HepG2 (cell line): Measurements from ENCODE around the gene SYTL2. TPM values are rescaled to one million over a fixed set of nuclear protein-coding genes. Genes with fewer than 3 reads are reported as not detected.

Source experiments
- ATAC-seq: fragments of 200-7000 bp; cut with Tn5 transposase; 3 replicates; pipeline ENCODE4 v1.9.1; 2020; ENCODE audit warnings: mild to moderate bottlenecking, moderate library complexity
- BruUV-seq: library from RNA; stranded (reverse); fragments of 400-500 nt; replicated peaks from 2 replicates; lab custom pipeline; 2021; lab: Mats Ljungman, UMichigan
- CTCF ChIA-PET: fragments of 300-600 bp; formaldehyde crosslinking; extraction: SDS; loops from one replicate; lab custom pipeline; 2021; ENCODE audit warnings: low total read pairs, inconsistent platforms, low intra/inter-chr PET ratio; lab: Yijun Ruan, JAX
- POLR2A ChIA-PET: fragments of 350-600 bp; sonication (Branson Sonifier 250); formaldehyde crosslinking; loops from one replicate; lab custom pipeline; 2020; ENCODE audit warnings: antibody characterized with exemption, inconsistent platforms; lab: Yijun Ruan, JAX
- DNase-seq: peaks from one replicate; pipeline ENCODE4 v3.0.0-alpha.2; 2015; ENCODE audit warnings: low spot score
- FAIRE-seq: peaks from 3 replicates; lab custom pipeline; 2011; peaks lifted over from hg19 to GRCh38; lab: Jason Lieb, UNC
- H2AFZ ChIP-seq: one replicate; pipeline ENCODE4 v1.6.1; 2011; ENCODE audit warnings: low read length, inconsistent platforms
- H3K27ac ChIP-seq: fragments of 300-600 bp; 3 replicates; pipeline ENCODE4 v1.8.0; 2011; ENCODE audit warnings: mixed run types, mild to moderate bottlenecking, mixed read lengths, low read length, inconsistent platforms; ENCODE audit not compliant: insufficient read depth; ENCODE audit errors: extremely low read length
- H3K27me3 ChIP-seq, 2 experiments: fragments of 200-600 bp in 1 of 2; 2 replicates in 1 of 2; 3 replicates in 1 of 2; pipeline versions ENCODE4 v1.6.0 to v1.8.0; 2011; ENCODE audit warnings: low read length in 2 of 2, mild to moderate bottlenecking in 2 of 2, moderate library complexity in 2 of 2, inconsistent platforms in 1 of 2; ENCODE audit not compliant: insufficient read depth in 2 of 2, control insufficient read depth in 1 of 2
- H3K36me3 ChIP-seq, 2 experiments: fragments of 200-600 bp in 1 of 2; replicated peaks in 1 of 2; 2 replicates in 1 of 2; 3 replicates in 1 of 2; pipeline versions ENCODE4 v1.5.1 to v1.8.0; 2011; ENCODE audit warnings: low read length in 2 of 2, inconsistent platforms in 1 of 2; ENCODE audit not compliant: insufficient read depth in 2 of 2, control insufficient read depth in 1 of 2
- H3K4me1 ChIP-seq: 2 replicates; pipeline ENCODE4 v1.5.1; 2012; ENCODE audit warnings: low read length, inconsistent platforms; ENCODE audit not compliant: insufficient read depth
- H3K4me2 ChIP-seq: 2 replicates; pipeline ENCODE4 v1.6.0; 2011; ENCODE audit warnings: low read depth, low read length, inconsistent platforms
- H3K4me3 ChIP-seq, 3 experiments: fragments of 200-600 bp in 1 of 3; sonication (generic), shearing (Covaris generic) in 1 of 3; replicated peaks in 1 of 3; 2 replicates each; pipeline ENCODE4 v1.5.1; 2011 to 2016; ENCODE audit warnings: low read length in 3 of 3, inconsistent platforms in 2 of 3, low read depth in 2 of 3, mild to moderate bottlenecking in 2 of 3, control low read depth in 1 of 3, mixed read lengths in 1 of 3; ENCODE audit not compliant: insufficient read depth in 1 of 3
- H3K79me2 ChIP-seq: one replicate; pipeline ENCODE4 v1.6.1; 2011; ENCODE audit warnings: low read length, inconsistent platforms; ENCODE audit not compliant: insufficient read depth
- H3K9ac ChIP-seq: 2 replicates; pipeline ENCODE4 v1.6.0; 2011; ENCODE audit warnings: mild to moderate bottlenecking, low read depth, low read length, inconsistent platforms; ENCODE audit not compliant: insufficient read depth
- H3K9me3 ChIP-seq: 2 replicates; pipeline ENCODE4 v1.5.1; 2012; ENCODE audit warnings: mild to moderate bottlenecking, low read length
- H4K20me1 ChIP-seq: 2 replicates; pipeline ENCODE4 v1.6.0; 2011; ENCODE audit warnings: inconsistent platforms, mild to moderate bottlenecking, low read length, moderate library complexity; ENCODE audit not compliant: insufficient read depth
- EHMT2 ChIP-seq: fragments of 200-600 bp; sonication (generic); IDR thresholded peaks from 2 replicates; pipeline ENCODE4 v1.7.0; 2017; ENCODE audit warnings: antibody characterized with exemption, low read depth, low read length, borderline replicate concordance
- HOXA9 ChIP-seq: sonication (generic); formaldehyde crosslinking; IDR thresholded peaks from 2 replicates; pipeline ENCODE4 v1.8.1; 2022; ENCODE audit warnings: missing genetic modification reagents, mild to moderate bottlenecking, moderate library complexity, borderline replicate concordance
- MYNN ChIP-seq: sonication (generic); formaldehyde crosslinking; IDR thresholded peaks from 2 replicates; pipeline ENCODE4 v1.4.0; 2020; ENCODE audit warnings: mild to moderate bottlenecking, low read depth, missing genetic modification reagents
- NR2C2 ChIP-seq: sonication (generic); formaldehyde crosslinking; IDR thresholded peaks from 2 replicates; pipeline ENCODE4 v1.4.0; 2020; ENCODE audit warnings: missing genetic modification reagents, mild to moderate bottlenecking, moderate library complexity, borderline replicate concordance
- PCBP1 ChIP-seq: fragments of 200-400 bp; formaldehyde crosslinking; IDR thresholded peaks from 2 replicates; pipeline ENCODE4 v1.6.1; 2017; ENCODE audit warnings: mild to moderate bottlenecking, low read depth, low read length, borderline replicate concordance
- RNF2 ChIP-seq: fragments of 450-650 bp; conservative IDR thresholded peaks from 2 replicates; pipeline ENCODE4 v1.6.1; 2016; ENCODE audit warnings: low read depth
- SYNCRIP ChIP-seq: fragments of 200-400 bp; formaldehyde crosslinking; IDR thresholded peaks from 2 replicates; pipeline ENCODE4 v1.6.1; 2018; ENCODE audit warnings: mild to moderate bottlenecking, low read depth, low read length; ENCODE audit not compliant: insufficient read depth
- TAF1 ChIP-seq: sonication (generic); formaldehyde crosslinking; IDR thresholded peaks from 2 replicates; pipeline ENCODE4 v1.4.0; 2020; ENCODE audit warnings: missing genetic modification reagents
- ZNF138 ChIP-seq: sonication (generic); formaldehyde crosslinking; IDR thresholded peaks from 2 replicates; pipeline ENCODE4 v1.5.0; 2020; ENCODE audit warnings: mild to moderate bottlenecking, low read depth, missing genetic modification reagents
- ZNF160 ChIP-seq: sonication (generic); formaldehyde crosslinking; IDR thresholded peaks from 2 replicates; pipeline ENCODE4 v1.8.0; 2022; ENCODE audit warnings: mild to moderate bottlenecking, inconsistent platforms, missing genetic modification reagents
- ZNF496 ChIP-seq: sonication (generic); formaldehyde crosslinking; IDR thresholded peaks from 2 replicates; pipeline ENCODE4 v1.8.1; 2023; ENCODE audit warnings: mild to moderate bottlenecking, moderate library complexity, missing genetic modification reagents; ENCODE audit not compliant: insufficient replicate concordance
- ZNF644 ChIP-seq: IDR thresholded peaks from 2 replicates; pipeline ENCODE4 v1.6.1; 2016; ENCODE audit warnings: low read depth
- ZNF75D ChIP-seq: sonication (generic); formaldehyde crosslinking; IDR thresholded peaks from 2 replicates; pipeline ENCODE4 v1.8.1; 2023; ENCODE audit warnings: missing genetic modification reagents, mild to moderate bottlenecking, borderline replicate concordance
- ZNF839 ChIP-seq: sonication (generic); formaldehyde crosslinking; IDR thresholded peaks from 2 replicates; pipeline ENCODE4 v1.4.0; 2020; ENCODE audit warnings: missing genetic modification reagents, mild to moderate bottlenecking, borderline replicate concordance
- WGBS: methylation state at CpG from one replicate; pipeline ENCODE4 v1.1.6; 2017; ENCODE audit warnings: low lambda C conversion rate; 5-methylcytosine and 5-hydroxymethylcytosine counted together
- in situ Hi-C: cut with HindIII; loops from 2 replicates; pipeline ENCODE4 v1.10.0; 2017; ENCODE audit warnings: low pct_unique_long_range_greater_than_20kb; ENCODE audit not compliant: extremely low pct_ligation_motif_present
- intact Hi-C: fragments of 100-400 bp; cut with micrococcal nuclease; formaldehyde crosslinking; loops from one replicate; pipeline ENCODE4 v1.10.0; 2022; ENCODE audit not compliant: unreplicated experiment
- polyA plus RNA-seq, 8 experiments: library from polyadenylated mRNA; depleted of rRNA in 3 of 8; stranded (reverse) in 7 of 8; unstranded in 1 of 8; fragments of >200 nt; fragmentation: Illumina TruSeq in 4 of 8; extraction: Trizol in 4 of 8; gene quantifications; 2 replicates each; pipeline versions ENCODE4 v1.2.1 to v1.2.3, GENCODE V29; 2011 to 2016; ENCODE audit warnings: low read depth in 4 of 8, missing spikeins in 1 of 8, mixed read lengths in 1 of 8; ENCODE audit not compliant: insufficient read depth in 1 of 8
- total RNA-seq, 5 experiments: library from RNA; depleted of rRNA; stranded (reverse); fragments of >200 nt; fragmentation: Illumina TruSeq; extraction: Trizol; gene quantifications; 2 replicates each; pipeline ENCODE4 v1.2.3, GENCODE V29; 2016; ENCODE audit warnings: low read depth in 1 of 5
- TF ChIP-seq, protein P1 (sequence below): sonication (generic); formaldehyde crosslinking; IDR thresholded peaks from 2 replicates; pipeline ENCODE4 v1.5.0; 2020; ENCODE audit warnings: mild to moderate bottlenecking, missing genetic modification reagents
- TF ChIP-seq, protein P2 (sequence below): sonication (generic); formaldehyde crosslinking; IDR thresholded peaks from 2 replicates; pipeline ENCODE4 v1.4.0; 2020; ENCODE audit warnings: mild to moderate bottlenecking, low read depth, missing genetic modification reagents
- TF ChIP-seq, protein P3 (sequence below), 2 experiments: fragments of 450-650 bp in 1 of 2; sonication (generic) in 1 of 2; formaldehyde crosslinking; IDR thresholded peaks; 2 replicates each; pipeline versions ENCODE4 v1.5.0 to v1.8.0; 2020 to 2022; ENCODE audit warnings: mild to moderate bottlenecking in 1 of 2, missing genetic modification reagents in 1 of 2

Gene SYTL2
- total and polyA plus RNA-seq, 2 of the 13 experiments (the other 11 are each of a cell fraction or from before 2014, with no cell fraction given): 0.77 to 0.90 TPM

DNA sequence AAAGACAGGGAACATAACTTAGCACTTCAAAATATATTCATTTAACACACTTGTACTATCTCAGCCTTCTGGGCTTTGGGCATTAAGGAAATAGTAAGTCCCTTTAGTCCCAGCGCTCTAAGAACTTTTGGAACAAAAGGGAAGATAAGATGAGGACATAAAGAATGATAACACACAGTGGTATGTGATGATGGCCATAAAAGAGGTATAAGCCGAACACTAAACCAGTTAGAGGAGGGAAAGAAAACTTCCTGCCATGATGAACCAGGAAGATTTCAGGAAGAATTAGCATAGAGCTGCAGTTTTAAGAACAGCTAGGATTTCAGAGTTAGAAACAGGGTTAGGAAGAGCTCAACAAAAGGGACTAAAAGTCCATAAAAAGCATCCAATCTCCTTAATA is 11.8 kb downstream of the SYTL2 start:
- CTCF ChIA-PET: no interaction called here
- BruUV-seq: no TSS peak

DNA sequence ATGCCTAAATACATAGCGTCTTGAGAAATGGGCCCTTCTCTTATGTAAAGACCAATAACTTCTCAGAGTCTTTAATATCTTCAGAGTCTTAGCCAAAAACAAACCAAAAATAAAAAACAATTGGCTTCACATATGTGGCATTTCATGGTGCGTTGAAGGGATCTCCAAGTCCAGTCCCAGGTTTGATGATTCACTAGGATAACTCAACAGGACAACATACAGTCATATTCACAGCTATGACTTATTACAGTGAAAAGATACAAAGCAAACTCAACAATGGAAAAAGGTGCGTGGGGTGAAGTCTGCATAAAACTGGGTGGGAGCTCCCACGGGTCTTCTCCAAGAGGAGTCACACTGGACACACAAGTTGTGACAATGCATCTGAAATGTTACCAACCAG is 12.6 kb downstream of the SYTL2 start:
- Histone ChIP-seq H3K9ac (no peak overlapping the region), H3K36me3 (no peaks in the 10 kb centered on the region), H4K20me1 (no peaks in the 10 kb centered on the region), H3K4me2 (no peak overlapping the region), H2AFZ (no peak overlapping the region), H3K27ac (no peak overlapping the region), H3K4me3 (no peak overlapping the region), H3K4me1 (no peaks in the 10 kb centered on the region), H3K9me3 (no peaks in the 10 kb centered on the region), H3K27me3 (0 out of 5 replicates have a peak, but pooled peaks cover 0 to 3% of the 10 kb centered on the region in 2 experiments), H3K79me2 (no peaks in the 10 kb centered on the region)
- ATAC-seq (no peak), FAIRE-seq (no peak), DNase-seq (no peak)
- WGBS: 74% methylated on average over 4 of the region's 4 CpGs
- BruUV-seq: no TSS peak
- POLR2A ChIA-PET: no interaction called here
- CTCF ChIA-PET: no interaction called here
- intact Hi-C loops: no loop called here
- in situ Hi-C loops: no loop called here
- TF ChIP-seq, protein P1, sequence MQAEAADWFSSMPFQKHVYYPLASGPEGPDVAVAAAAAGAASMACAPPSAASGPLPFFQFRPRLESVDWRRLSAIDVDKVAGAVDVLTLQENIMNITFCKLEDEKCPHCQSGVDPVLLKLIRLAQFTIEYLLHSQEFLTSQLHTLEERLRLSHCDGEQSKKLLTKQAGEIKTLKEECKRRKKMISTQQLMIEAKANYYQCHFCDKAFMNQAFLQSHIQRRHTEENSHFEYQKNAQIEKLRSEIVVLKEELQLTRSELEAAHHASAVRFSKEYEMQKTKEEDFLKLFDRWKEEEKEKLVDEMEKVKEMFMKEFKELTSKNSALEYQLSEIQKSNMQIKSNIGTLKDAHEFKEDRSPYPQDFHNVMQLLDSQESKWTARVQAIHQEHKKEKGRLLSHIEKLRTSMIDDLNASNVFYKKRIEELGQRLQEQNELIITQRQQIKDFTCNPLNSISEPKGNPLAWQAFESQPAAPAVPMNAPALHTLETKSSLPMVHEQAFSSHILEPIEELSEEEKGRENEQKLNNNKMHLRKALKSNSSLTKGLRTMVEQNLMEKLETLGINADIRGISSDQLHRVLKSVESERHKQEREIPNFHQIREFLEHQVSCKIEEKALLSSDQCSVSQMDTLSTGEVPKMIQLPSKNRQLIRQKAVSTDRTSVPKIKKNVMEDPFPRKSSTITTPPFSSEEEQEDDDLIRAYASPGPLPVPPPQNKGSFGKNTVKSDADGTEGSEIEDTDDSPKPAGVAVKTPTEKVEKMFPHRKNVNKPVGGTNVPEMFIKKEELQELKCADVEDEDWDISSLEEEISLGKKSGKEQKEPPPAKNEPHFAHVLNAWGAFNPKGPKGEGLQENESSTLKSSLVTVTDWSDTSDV: no peak
- TF ChIP-seq, protein P2, sequence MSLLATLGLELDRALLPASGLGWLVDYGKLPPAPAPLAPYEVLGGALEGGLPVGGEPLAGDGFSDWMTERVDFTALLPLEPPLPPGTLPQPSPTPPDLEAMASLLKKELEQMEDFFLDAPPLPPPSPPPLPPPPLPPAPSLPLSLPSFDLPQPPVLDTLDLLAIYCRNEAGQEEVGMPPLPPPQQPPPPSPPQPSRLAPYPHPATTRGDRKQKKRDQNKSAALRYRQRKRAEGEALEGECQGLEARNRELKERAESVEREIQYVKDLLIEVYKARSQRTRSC (CRISPR knock-in tag): no peak
- TF ChIP-seq ZNF160 (CRISPR knock-in tag) (no peak), HOXA9 (no peak), PCBP1 (no peak), EHMT2 (no peak), MYNN (CRISPR knock-in tag) (no peak), SYNCRIP (no peak)

More for the DNA sequence above, 11.8 kb downstream of the SYTL2 start:
- POLR2A ChIA-PET: no interaction called here
- no peak for TF ChIP-seq ZNF75D (CRISPR knock-in tag)
- no peak for TF ChIP-seq ZNF496 (CRISPR knock-in tag)
- no peak for TF ChIP-seq ZNF644 (CRISPR knock-in tag)
- TF ChIP-seq TAF1 (CRISPR knock-in tag): no peak
- TF ChIP-seq ZNF138: no peak
- no peak for TF ChIP-seq ZNF839
- TF ChIP-seq, protein P3, sequence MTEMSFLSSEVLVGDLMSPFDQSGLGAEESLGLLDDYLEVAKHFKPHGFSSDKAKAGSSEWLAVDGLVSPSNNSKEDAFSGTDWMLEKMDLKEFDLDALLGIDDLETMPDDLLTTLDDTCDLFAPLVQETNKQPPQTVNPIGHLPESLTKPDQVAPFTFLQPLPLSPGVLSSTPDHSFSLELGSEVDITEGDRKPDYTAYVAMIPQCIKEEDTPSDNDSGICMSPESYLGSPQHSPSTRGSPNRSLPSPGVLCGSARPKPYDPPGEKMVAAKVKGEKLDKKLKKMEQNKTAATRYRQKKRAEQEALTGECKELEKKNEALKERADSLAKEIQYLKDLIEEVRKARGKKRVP (CRISPR knock-in tag; IDR thresholded peaks at IDR 0.05): no peak
- no peak for TF ChIP-seq RNF2
- TF ChIP-seq NR2C2: no peak
- TF ChIP-seq, all 625 proteins: peak for 0
- Histone ChIP-seq H4K20me1 (no peaks in the 10 kb centered on the region), H3K79me2 (no peaks in the 10 kb centered on the region), H2AFZ (no peak overlapping the region), H3K4me2 (no peak overlapping the region), H3K4me1 (no peaks in the 10 kb centered on the region), H3K9ac (no peak overlapping the region), H3K27ac (no peak overlapping the region), H3K9me3 (no peaks in the 10 kb centered on the region), H3K27me3 (0 out of 5 replicates have a peak, but pooled peaks cover 0 to 3% of the 10 kb centered on the region in 2 experiments), H3K36me3 (no peaks in the 10 kb centered on the region), H3K4me3 (no peak overlapping the region)
- FAIRE-seq (no peak), ATAC-seq (no peak), DNase-seq (no peak)
- 65% methylated on average over 2 of the region's 2 CpGs for WGBS
- intact Hi-C loops: no loop called here
- in situ Hi-C loops: no loop called here
